Measurements from ENCODE around the gene SLC15A3.

DNA sequence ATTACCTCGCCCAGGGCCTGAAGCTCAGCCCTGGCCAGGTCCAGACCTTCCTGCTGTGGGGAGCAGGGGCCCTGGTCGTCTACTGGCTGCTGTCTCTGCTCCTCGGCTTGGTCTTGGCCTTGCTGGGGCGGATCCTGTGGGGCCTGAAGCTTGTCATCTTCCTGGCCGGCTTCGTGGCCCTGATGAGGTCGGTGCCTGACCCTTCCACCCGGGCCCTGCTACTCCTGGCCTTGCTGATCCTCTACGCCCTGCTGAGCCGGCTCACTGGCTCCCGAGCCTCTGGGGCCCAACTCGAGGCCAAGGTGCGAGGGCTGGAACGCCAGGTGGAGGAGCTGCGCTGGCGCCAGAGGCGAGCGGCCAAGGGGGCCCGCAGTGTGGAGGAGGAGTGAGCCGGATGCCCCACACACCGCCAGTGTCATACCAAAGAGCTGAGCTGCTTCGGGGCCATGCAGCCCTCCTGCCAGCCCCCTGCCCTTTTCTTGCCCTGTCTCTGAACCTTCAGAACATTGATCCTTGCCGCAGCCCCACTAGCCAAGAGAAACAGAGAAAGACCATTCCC lies 30.1 kb downstream of the SLC15A3 start:
- no peak for TF ChIP-seq ZNF560 (tag by site-specific recombination; IDR thresholded peaks at IDR 0.05; ENCODE audit: borderline replicate concordance)
- TF ChIP-seq, protein P1, sequence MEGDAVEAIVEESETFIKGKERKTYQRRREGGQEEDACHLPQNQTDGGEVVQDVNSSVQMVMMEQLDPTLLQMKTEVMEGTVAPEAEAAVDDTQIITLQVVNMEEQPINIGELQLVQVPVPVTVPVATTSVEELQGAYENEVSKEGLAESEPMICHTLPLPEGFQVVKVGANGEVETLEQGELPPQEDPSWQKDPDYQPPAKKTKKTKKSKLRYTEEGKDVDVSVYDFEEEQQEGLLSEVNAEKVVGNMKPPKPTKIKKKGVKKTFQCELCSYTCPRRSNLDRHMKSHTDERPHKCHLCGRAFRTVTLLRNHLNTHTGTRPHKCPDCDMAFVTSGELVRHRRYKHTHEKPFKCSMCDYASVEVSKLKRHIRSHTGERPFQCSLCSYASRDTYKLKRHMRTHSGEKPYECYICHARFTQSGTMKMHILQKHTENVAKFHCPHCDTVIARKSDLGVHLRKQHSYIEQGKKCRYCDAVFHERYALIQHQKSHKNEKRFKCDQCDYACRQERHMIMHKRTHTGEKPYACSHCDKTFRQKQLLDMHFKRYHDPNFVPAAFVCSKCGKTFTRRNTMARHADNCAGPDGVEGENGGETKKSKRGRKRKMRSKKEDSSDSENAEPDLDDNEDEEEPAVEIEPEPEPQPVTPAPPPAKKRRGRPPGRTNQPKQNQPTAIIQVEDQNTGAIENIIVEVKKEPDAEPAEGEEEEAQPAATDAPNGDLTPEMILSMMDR (tag by site-specific recombination; IDR thresholded peaks at IDR 0.05) = no peak
- TF ChIP-seq ZNF555 (tag by site-specific recombination; conservative IDR thresholded peaks at IDR 0.05) = no peak
- no peak for TF ChIP-seq ZNF76 (tag by site-specific recombination; IDR thresholded peaks at IDR 0.05; ENCODE audit: borderline replicate concordance, low read depth)
- TF ChIP-seq ZIC2 (tag by site-specific recombination; IDR thresholded peaks at IDR 0.05) = no peak
- TF ChIP-seq KLF10 (tag by site-specific recombination; IDR thresholded peaks at IDR 0.05) = no peak
- TF ChIP-seq GLI2 (tag by site-specific recombination; IDR thresholded peaks at IDR 0.05; ENCODE audit: borderline replicate concordance, low read depth) = no peak
- TF ChIP-seq PRDM1 (tag by site-specific recombination; IDR thresholded peaks at IDR 0.05) = no peak
- TF ChIP-seq, protein P2, sequence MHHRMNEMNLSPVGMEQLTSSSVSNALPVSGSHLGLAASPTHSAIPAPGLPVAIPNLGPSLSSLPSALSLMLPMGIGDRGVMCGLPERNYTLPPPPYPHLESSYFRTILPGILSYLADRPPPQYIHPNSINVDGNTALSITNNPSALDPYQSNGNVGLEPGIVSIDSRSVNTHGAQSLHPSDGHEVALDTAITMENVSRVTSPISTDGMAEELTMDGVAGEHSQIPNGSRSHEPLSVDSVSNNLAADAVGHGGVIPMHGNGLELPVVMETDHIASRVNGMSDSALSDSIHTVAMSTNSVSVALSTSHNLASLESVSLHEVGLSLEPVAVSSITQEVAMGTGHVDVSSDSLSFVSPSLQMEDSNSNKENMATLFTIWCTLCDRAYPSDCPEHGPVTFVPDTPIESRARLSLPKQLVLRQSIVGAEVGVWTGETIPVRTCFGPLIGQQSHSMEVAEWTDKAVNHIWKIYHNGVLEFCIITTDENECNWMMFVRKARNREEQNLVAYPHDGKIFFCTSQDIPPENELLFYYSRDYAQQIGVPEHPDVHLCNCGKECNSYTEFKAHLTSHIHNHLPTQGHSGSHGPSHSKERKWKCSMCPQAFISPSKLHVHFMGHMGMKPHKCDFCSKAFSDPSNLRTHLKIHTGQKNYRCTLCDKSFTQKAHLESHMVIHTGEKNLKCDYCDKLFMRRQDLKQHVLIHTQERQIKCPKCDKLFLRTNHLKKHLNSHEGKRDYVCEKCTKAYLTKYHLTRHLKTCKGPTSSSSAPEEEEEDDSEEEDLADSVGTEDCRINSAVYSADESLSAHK (tag by site-specific recombination; IDR thresholded peaks at IDR 0.05) = no peak
- TF ChIP-seq KLF16 (tag by site-specific recombination; IDR thresholded peaks at IDR 0.05) = no peak
- TF ChIP-seq, protein P3, sequence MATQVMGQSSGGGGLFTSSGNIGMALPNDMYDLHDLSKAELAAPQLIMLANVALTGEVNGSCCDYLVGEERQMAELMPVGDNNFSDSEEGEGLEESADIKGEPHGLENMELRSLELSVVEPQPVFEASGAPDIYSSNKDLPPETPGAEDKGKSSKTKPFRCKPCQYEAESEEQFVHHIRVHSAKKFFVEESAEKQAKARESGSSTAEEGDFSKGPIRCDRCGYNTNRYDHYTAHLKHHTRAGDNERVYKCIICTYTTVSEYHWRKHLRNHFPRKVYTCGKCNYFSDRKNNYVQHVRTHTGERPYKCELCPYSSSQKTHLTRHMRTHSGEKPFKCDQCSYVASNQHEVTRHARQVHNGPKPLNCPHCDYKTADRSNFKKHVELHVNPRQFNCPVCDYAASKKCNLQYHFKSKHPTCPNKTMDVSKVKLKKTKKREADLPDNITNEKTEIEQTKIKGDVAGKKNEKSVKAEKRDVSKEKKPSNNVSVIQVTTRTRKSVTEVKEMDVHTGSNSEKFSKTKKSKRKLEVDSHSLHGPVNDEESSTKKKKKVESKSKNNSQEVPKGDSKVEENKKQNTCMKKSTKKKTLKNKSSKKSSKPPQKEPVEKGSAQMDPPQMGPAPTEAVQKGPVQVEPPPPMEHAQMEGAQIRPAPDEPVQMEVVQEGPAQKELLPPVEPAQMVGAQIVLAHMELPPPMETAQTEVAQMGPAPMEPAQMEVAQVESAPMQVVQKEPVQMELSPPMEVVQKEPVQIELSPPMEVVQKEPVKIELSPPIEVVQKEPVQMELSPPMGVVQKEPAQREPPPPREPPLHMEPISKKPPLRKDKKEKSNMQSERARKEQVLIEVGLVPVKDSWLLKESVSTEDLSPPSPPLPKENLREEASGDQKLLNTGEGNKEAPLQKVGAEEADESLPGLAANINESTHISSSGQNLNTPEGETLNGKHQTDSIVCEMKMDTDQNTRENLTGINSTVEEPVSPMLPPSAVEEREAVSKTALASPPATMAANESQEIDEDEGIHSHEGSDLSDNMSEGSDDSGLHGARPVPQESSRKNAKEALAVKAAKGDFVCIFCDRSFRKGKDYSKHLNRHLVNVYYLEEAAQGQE (tag by site-specific recombination; IDR thresholded peaks at IDR 0.05) = no peak
- no peak for TF ChIP-seq ZNF404 (tag by site-specific recombination; IDR thresholded peaks at IDR 0.05)

Data from HEK293 (cell line).